Osteocyte (in vitro differentiated cells): ENCODE results near the gene SLC13A1. TPM values are rescaled to one million over a fixed set of nuclear protein-coding genes. Genes with fewer than 3 reads are reported as not detected.

Experiments
- DNase-seq: peaks from one replicate; pipeline ENCODE4 v3.0.0; 2021; ENCODE audit warnings: mixed read lengths; ENCODE audit not compliant: unreplicated experiment; ENCODE audit errors: extremely low spot score
- H3K27ac Mint-ChIP-seq: one replicate; pipeline ENCODE4 v1.8.0; 2021; ENCODE audit warnings: mild to moderate bottlenecking, mixed read lengths; ENCODE audit not compliant: unreplicated experiment
- H3K27me3 Mint-ChIP-seq: one replicate; pipeline ENCODE4 v1.8.0; 2021; ENCODE audit warnings: mixed read lengths; ENCODE audit not compliant: unreplicated experiment
- H3K36me3 Mint-ChIP-seq: one replicate; pipeline ENCODE4 v1.8.0; 2021; ENCODE audit warnings: mixed read lengths; ENCODE audit not compliant: unreplicated experiment
- H3K4me1 Mint-ChIP-seq: one replicate; pipeline ENCODE4 v1.8.0; 2021; ENCODE audit warnings: mixed read lengths; ENCODE audit not compliant: unreplicated experiment
- H3K4me3 Mint-ChIP-seq: one replicate; pipeline ENCODE4 v1.8.0; 2021; ENCODE audit warnings: mild to moderate bottlenecking, moderate library complexity, mixed read lengths; ENCODE audit not compliant: unreplicated experiment
- H3K9me3 Mint-ChIP-seq: one replicate; pipeline ENCODE4 v1.8.0; 2021; ENCODE audit warnings: mixed read lengths; ENCODE audit not compliant: unreplicated experiment
- CTCF ChIP-seq: fragments of 200-600 bp; sonication (generic); IDR thresholded peaks from 2 replicates; pipeline ENCODE4 v1.5.0; 2021; ENCODE audit warnings: antibody characterized with exemption, mild to moderate bottlenecking, moderate library complexity
- total RNA-seq: library from RNA; stranded (reverse); gene quantifications from 2 replicates; pipeline ENCODE4 v1.2.1, GENCODE V29; 2021

SLC13A1 gene
- total RNA-seq, 1 donor from 2014 or later, result not detected

- Mint-ChIP-seq H3K27ac (no peak overlapping the region), H3K27me3 (no peaks in the 10 kb centered on the region), H3K36me3 (no peaks in the 10 kb centered on the region), H3K9me3 (no peaks in the 10 kb centered on the region), H3K4me3 (no peak overlapping the region), H3K4me1 (no peaks in the 10 kb centered on the region)
- no peak for DNase-seq
- TF ChIP-seq CTCF, result no peak
These were observed 30.7 kb downstream of the SLC13A1 start for GRCh38 chr7:123169065-123169464.

- Mint-ChIP-seq H3K9me3 (no peaks in the 10 kb centered on the region), H3K36me3 (no peaks in the 10 kb centered on the region)
- no peak for TF ChIP-seq CTCF
These were observed 42.2 kb downstream of the SLC13A1 start for GRCh38 chr7:123157606-123158005.

GRCh38 chr7:123155571-123155970 is 44.2 kb downstream of the SLC13A1 start:
- Mint-ChIP-seq H3K27ac (no peak overlapping the region), H3K36me3 (no peaks in the 10 kb centered on the region), H3K27me3 (no peaks in the 10 kb centered on the region), H3K4me1 (no peaks in the 10 kb centered on the region), H3K4me3 (no peak overlapping the region), H3K9me3 (no peaks in the 10 kb centered on the region)
- DNase-seq, result no peak
- TF ChIP-seq CTCF, result no peak

More at GRCh38 chr7:123157606-123158005, 42.2 kb downstream of the SLC13A1 start:
- DNase-seq, result no peak
- Mint-ChIP-seq H3K4me1 (no peaks in the 10 kb centered on the region), H3K27ac (no peak overlapping the region), H3K27me3 (no peaks in the 10 kb centered on the region), H3K4me3 (no peak overlapping the region)

GRCh38 chr7:123154231-123154860 is 45.4 kb downstream of the SLC13A1 start:
- Mint-ChIP-seq H3K4me1 (no peaks in the 10 kb centered on the region), H3K4me3 (no peak overlapping the region), H3K27ac (no peak overlapping the region), H3K27me3 (no peaks in the 10 kb centered on the region), H3K9me3 (no peaks in the 10 kb centered on the region), H3K36me3 (no peaks in the 10 kb centered on the region)
- TF ChIP-seq CTCF, result peak; percentile 77
- DNase-seq, result no peak

- no peaks in the 10 kb centered on the region for H3K4me1 Mint-ChIP-seq
- no peak for DNase-seq
- TF ChIP-seq CTCF, result no peak
- H3K4me3 Mint-ChIP-seq, result no peak overlapping the region
- H3K9me3 Mint-ChIP-seq, result no peaks in the 10 kb centered on the region
- no peaks in the 10 kb centered on the region for H3K36me3 Mint-ChIP-seq
- H3K27me3 Mint-ChIP-seq, result no peaks in the 10 kb centered on the region
- no peak overlapping the region for H3K27ac Mint-ChIP-seq
These were observed 48.3 kb downstream of the SLC13A1 start for GRCh38 chr7:123151443-123151842.
